Hematopoietic multipotent progenitor cell treated with erythropoietin and hydrocortisone succinate and interleukin-3 and kit ligand, for 15 days (in vitro differentiated cells): ENCODE data around the gene TBC1D22A.
"Not testable (repeated sequence)": the region's sequence is repeated elsewhere in the genome, so short reads cannot be mapped to it uniquely, and the experiment has no call there.

Experiments used
- DNase-seq: peaks from one replicate; pipeline ENCODE4 v3.0.0-alpha.2; 2015; ENCODE audit warnings: low spot score

TBC1D22A gene

DNA sequence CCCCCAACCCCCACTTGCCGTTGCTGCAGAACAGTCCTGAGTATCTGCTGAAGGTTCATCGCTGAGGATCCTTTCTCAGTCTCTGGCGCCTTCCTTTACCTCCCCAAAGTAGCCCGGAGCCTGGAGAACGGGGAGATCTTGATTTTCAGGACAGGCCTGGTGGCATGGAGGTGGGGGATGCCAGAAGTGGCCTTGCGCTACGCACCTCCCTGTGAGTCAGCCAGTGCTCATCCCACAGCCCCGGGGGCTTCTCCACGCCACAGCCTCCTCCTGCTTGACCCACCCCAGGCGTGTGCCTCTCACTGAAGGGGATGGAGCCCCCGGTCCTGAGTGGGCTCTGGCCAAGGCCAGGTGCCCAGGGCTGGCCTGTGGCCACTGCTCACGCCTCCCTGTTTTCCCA, 339.6 kb downstream of the TBC1D22A start:
- DNase-seq: no peak

DNA sequence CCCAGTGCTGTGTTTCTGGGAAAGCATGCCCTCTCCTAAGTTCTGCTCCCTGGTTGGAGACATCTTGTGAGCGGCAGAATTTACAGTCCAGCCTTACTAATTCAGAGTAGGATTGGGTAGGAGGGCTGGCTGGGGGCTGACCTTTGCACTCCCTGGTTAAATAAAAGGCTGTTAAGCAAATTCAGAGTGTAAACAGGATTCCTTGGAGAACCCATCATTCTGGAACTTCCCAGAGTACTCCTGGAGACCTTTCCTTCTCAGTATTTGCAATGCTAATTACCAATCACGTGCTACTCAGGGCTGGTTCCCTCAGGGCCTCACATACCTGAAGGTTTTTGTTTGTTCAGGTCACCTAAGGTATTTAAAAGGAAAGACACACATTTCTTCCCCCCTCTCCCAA, 340.2 kb downstream of the TBC1D22A start:
- no peak for DNase-seq

DNA sequence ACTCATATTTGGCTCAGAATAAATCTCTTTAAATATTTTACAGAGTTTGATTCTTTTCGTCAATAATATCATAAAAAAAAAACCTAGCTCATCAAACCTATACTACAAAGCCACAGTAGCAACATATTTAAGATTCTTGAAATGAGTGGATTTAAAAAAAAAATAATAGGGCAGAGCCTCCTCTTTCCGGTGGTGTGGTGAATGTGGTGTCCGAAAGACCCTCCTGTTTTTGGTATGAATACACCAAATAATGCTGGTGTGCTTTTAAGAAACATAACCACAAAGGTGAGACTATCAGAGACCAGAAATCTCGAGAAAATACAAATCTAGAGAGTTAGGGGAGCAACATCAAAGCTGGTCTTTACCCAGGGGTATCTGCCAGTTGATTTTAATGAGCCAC, 342.6 kb downstream of the TBC1D22A start:
- DNase-seq: no peak

DNA sequence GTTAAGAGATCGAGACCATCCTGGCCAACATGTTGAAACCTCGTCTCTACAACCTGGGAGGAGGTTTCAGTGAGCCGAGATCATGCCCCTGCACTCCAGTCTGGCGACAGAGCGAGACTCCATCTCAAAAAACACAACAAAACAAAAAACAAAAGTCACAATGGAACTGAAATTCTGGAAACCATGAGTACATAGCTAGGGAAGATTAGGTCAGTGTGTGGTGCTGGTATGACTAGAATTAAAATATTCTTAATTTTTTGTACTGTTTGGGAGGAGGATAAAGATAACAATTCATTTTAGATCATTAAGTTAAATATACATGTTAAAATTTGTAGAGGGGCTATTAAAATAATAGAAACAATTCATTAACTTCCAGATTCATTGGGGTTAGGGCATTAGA, 344.4 kb downstream of the TBC1D22A start:
- no peak for DNase-seq

DNA sequence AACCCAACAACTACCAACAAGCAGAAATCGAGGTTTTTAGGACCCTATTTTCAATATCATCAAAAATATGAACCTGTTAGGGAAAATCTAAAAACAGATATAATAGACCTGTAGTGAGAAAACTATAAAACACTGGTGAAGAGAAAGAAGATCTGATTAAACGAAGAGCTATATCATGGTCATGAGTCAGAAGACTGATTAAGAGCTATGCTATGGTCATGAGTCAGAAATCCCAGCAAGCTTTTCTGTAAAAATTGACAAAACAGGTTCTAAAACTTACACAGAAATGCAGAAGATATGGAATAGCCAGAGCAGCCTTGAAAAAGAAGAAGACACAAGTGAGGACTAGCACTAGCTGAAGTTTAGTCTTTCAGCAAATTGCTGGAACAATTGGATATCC, 345.0 kb downstream of the TBC1D22A start:
- DNase-seq: no peak

DNA sequence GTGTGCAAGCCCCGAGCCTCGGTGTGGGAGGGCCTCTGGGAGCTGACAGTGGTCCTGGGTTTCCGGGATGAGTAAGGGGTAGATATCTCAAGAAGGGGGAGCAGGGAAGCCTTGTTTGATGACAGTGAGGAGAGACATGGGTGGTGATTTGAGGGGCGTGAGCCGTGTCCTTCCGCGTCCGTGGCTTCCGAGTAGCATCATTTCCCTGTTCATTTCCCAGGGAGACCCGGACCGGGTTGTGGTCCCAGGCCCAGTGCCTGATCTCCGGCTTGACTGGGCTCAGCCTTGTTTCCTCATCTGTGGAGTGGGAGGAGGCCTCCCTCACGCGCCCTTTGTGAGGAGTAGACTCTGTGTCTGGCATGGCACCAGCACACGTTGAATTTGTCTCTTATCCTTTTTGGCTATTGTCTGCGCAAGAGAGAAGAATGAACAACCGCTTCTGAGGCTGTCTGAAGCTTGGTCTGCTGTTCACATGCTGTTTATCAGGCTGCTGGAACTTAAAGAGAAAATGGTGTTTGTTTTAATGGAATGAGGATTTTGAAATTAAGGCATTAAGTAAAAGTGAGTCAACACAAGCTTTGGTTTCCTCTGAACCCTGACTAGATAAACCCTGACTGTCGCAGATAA, 348.5 kb downstream of the TBC1D22A start:
- DNase-seq: no peak

DNA sequence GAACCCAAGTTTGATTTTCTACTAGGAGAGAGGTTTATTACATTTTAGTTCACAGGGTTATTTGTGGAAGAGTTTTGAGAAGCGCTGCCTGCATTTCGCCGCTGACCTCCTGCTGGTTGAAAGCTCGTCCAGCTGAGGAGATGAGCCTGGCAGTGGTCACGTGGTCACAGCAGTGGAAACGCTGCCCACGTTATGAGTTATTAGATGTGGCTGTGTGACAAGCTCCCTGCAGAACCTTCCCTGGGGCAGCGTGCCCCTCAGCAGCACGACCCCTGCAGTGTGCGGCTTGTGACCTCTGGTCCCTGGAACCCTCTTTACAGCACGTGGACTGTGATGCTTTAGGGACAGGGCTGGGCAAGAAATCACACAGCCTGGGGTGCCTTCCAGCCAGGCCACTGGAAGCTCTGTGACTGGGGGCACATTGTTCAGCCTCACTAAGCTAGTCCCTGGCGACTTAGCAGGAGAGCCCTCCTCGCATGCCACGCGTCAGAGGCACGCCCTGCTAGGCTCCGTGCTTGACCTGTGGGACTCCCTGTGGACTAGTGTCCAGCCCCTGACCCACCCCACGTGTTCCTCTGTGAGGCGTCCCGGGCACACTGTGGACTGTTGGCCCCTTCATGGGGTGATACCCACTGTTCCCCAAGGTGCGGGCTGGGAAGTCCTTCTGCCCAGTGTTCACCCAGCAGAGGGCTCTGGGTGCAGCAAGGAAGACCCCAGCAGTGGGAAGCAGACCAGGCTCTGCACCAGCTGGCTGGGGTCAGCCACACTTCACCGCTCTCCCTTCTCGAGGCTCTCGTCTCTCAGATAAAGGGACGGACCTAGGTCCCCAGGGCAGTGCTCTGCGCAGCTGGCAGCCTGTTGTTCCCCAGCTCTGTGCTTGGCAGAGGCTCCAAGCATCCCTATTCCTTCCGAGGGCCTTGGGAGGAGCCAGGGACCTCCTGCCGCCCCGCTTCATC, 349.5 kb downstream of the TBC1D22A start:
- DNase-seq: no peak

DNA sequence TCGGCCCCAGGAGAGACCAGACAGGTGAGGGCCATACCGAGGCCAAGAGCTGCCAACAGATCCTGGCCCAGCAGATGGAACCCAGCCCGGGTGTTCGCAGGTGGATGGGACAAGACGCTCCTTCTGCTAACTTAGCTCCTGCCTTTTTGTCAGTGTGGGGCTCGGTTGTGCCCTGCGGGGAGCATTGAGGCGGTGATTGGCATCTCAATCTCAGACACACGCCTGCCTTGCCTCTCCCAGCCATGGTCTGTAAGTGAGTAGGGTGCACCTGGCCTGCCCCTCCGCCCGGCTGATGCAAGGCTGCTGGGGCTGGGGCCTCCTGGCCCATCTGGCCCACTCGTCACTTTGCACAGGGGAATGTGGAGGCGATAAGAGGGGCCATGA, 350.1 kb downstream of the TBC1D22A start:
- no peak for DNase-seq

DNA sequence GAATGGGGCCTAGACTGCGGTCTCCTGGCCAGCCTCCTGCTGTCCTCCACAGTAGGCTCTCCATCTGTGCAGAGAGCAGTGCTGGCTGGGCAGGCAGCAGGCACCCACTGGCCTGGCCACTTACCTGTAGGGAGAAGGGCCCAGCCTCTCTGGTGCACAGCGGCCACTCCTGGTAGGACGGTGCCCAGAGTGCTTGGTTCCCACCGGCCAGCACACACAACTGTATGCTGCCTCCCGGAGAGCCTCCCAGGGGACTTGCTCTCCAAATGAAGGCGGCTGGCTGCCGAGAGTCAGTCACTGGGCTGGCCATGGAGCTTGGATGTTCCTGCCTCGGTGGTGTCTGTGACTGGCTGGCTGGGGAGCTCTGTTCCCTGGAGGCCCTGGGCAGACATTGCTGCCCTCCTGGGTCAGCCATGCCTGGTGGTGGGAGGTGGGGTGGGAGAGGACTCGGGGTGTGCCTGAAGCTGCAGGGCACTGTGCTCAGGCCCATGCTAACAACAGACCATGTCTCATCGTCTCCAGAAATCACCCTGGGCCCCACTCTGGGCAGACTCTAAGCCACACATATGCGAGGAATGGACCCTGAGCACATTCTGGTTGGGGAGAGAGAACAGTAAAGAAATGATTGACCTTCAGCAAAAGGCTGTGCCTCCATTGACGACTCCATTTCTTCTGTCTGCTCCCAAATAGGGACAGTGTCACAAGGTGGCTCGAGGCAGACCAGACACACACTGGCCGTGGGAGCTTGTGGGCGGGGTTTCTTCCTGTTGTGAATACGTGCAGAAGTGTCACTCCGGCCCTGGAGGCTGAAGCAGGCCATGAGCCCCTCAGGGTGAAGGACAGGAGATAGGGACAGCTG, 350.8 kb downstream of the TBC1D22A start:
- DNase-seq: no peak

DNA sequence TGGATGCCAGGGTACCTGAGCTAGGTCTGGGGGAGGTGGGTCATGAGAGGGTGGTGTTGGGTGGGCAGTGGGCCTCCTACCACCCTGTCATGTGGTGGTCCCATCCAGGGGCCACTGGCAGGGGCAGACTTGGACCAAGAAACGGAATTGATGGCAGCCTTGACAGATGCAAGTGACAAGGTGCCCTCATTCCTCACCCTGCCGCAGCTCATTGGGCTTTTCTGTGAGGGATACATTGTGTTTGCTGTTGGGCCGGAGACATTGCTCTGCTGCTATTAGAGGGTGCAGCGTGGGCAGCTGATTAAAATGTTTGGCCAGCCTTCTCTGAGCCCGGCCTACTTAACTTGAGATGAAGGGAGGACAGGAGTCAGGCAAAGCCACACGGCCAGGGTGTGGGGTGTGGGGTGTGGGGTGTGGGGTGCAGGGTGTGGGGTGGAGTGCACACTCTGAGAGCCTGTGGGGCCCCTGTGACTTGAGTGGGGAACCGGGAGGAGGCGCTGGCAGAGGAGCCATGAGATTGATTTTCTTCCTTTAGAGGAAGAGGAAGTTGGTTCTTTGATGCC, 351.5 kb downstream of the TBC1D22A start:
- no peak for DNase-seq

DNA sequence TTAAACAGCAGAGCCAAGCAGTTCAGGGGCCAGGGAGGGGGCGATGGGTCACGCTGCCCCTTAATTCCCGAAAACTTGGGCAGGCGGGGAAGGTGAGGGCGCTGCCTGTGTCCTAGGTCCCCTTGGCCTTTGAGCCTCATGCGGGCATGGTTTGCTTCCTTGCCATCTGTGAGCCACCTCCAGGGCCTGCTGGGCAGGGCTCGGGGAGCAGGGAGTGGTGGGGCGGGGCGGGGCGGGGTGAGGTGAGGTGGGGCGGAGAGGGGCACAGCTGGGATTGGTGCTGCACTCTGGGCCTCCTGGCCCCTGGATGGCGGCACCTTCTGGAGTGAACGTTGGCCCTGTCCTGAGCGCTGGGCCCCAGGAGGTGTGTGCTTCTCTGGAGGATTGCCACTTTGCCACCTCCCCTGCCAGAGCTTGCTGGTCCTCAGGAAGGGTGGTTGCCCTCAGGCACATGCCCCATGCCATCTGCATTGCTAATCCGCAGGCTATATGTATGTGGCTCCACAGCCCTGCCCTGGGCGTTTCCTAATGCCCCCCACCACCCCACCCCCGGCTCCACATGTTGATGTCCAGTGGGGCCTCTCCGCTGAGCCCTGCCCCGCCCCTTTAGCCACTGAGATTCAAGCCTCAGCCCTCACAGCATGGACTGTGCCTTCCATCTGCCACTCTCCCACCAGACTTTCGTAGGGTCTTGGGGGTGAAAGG, 352.5 kb downstream of the TBC1D22A start:
- DNase-seq: no peak

DNA sequence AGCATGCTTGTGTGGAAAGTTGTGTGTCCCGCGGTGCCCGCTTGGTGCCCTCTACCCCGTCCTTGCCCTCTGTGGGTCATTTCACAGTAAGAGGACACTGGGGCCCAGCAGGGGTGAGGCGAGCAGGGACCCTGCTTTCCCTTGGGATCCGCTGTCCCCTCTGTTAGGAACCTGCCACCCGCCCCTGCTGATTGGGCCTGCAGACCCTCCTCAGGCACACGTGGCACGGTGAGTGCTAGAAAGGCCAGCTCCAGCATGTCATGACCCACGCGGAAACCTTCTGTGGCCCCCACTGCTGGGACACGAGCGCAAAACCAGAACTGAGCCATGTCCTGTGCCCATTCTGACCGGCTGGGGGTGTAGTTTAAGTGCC, 353.1 kb downstream of the TBC1D22A start:
- no peak for DNase-seq

DNA sequence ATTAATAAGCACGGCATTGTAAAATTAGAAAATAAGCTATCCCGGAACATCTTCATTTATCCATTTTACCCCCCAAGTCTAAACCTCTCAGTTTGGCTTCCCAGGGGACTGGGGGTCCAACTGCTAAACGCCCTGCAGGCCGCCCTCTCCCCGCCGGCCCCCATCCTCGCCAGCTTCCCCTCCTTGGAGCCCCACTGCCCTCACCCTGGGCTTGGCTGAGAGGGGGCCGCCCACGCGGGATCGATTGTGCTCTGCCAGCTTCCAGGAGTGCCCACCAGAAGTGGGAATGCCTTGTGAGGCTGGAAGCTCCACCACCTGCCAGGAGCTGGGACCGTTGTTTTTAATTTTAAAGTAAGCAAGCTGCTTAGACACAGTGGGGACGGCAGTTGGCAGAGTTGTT, 353.5 kb downstream of the TBC1D22A start:
- no peak for DNase-seq

DNA sequence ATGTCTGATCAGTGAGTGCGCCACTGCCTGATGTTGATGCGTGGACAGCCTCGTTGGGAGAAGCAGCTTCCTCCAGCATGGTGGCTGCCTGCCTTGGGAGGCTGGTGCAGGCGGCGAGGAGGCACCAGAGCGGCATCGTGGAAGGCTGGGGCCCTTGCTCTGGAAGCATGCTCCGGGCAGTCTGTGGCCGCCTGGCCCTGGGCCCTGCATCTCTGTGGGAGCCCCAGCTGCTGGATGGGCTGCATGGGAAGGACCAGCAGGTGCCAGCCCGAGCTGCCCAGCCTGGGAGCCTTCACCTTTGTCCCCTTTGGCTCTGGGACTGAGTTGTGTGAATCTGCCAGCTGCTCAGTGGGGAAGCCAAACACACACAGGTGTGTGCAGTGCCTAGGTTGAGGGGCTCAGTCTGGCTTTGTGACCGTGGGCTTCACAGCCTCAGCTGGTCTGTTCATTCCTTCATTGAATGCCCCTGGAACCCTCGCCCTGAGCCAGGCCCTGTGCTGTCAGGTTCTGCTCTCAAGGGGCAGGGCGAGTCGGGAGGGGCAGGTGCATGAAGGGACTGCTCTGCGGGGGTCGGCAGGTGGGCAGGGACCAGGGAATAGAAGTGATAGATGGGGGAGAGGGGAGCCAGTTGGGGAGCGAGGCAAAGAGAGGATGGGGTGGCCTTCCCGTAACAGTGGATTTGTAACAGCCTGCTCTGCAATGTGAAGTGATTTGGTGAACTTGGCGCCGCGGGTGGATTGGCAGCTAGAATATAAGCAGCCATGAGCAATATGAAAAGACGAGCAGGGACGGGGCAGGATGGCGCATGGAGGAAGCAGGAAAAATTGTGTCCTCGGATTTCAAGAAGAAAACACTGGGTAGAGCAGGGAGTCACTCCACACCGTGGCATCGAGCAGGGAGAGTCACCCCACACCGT, 354.2 kb downstream of the TBC1D22A start:
- no peak for DNase-seq

DNA sequence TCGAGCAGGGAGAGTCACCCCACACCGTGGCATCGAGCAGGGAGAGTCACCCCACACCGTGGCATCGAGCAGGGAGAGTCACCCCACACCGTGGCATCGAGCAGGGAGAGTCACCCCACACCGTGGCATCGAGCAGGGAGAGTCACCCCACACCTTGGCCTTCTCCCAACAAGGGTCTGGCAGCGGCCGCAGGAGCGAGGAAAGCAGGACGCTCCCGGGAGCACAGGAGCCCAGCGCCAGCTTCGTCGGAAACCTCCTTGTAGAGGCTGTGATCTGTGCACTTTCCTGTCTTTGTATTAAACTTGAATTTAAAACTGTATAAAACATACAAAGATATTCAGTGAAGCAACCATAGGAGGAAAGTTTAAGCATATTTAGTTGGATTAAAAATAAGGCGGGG, 355.0 kb downstream of the TBC1D22A start:
- not testable (repeated sequence) for DNase-seq

DNA sequence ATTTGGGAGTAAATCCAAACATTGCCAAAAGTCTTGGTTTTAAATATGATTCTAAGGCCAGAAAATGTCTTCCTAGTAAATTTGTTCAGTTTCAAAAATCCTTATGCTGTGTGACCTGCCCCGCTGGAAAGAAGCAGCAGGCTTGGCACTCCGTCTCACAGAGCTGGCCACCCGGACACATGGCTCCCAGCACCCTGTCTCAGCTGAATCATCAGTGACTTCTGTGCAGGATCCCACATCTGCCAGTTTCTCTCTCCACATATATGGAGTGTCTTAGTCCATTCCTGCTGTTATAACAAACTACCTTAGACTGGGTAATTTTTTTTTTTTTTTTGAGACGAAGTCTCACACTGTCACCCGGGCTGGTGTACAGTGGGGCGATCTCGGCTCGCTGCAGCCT, 356.7 kb downstream of the TBC1D22A start:
- DNase-seq: no peak

DNA sequence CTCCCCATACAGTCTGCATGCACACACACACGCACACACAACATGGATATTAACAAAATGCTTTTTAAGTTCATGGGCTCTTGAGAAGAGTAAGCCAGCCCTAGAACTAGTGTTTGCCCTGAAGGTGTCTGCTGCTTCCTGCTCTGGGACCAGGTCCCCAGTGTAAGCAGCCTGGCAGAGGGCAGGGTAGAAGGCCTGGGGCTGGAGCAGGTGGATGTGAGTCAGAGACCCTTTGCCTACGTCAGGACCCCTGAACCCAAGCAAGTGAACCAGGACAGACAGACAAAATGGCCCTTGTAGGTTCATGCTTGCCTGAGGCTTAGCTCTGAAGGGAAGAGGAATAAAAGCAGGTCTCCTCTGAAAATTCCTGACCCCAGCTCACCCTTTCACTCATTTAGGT, 357.9 kb downstream of the TBC1D22A start:
- DNase-seq: no peak

DNA sequence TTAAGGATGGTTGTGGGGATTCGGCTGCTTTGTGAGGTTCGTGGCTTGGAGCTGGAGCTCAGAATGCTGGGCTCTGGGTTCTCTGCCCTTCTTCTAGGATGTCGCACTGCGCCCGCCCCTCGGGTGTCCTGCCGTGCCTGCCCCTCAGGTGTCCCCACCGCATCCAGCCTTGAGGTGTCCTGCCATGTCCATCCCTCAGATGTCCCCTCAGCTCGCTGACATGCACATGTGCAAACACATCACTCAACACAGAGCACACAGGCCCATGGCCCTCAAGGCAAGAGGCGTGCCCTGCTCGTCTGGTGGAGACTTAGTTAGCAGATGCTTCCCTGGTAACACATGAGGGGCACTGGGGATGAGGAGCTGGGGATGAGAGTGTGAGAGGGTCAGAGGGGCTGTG, 359.3 kb downstream of the TBC1D22A start:
- DNase-seq: no peak

DNA sequence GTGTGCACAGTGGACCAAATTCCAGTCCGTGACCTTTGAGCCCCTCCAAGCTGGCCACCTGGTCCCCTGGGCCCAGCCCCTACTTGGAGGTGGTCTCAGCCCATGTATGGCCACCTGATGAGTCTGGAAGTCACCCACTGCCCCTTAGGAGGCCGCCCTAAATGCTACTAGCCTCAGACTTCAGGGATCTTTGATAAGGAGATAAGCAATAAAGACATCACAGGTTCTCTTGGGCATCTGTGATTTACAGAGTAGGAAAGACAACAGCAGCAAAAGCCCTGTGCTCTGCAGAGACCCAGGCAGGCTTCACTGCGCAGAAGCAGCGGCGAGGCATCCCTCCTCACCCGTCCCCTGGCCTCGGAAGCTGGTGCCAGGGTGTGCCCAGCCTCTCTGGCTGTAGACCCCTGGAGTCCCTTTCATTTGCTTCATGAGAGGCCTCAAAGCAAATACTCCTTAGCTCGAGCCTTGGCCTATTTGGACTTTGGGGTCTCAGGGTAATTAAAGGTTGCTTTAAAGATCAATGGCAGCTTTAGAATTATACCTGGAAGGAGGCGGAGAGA, 360.1 kb downstream of the TBC1D22A start:
- DNase-seq: no peak
